Measurements from ENCODE around the gene CLSTN1.

CLSTN1 gene

DNA sequence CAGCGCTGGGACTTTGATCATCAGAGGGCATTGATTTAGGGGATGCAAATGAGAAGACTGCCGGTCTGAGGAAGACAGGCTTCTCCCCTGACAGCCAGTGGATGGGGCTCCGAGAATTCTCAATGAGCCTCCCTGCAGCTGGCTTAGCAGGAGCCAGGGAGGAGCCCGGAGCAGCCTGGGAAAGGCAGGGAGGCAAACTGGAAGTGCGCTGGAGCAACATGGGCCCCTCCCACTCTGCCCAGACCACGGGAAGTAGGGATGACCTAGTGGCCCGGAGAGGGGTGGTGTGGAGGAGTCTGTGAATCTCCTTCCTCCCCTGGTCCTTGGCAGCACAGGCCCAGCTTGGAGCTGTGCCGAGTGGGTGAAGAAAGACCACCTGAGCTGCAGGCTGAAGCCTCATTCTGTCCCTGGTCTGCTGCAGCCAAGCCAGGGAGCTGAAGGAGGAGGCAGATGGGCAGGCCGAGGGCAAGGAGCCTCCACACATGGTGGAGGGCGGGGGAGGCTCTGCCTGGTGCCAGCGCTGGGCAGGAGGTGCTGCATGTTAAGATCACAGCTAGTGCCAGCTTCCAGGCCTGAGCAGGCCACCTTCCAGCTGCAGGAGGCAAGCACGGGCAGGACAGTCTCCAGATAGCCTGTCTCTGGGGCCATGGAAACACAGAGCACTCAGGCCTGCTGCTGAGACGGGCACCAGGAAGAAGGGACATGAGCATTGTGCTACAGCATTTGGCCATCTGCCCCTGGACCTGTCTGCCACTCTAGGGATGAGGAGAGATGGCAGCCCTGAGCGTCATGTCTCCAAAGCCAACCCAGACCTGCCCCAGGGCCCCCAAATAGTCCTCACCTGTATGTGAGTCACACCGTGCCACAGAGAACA is 12.2 kb upstream of the CLSTN1 start:
- Histone ChIP-seq H3K27me3 (ENCODE audit: control insufficient read depth, insufficient read depth, low read length) (no peaks in the 10 kb centered on the region), H3K4me3 (ENCODE audit: low read length) (no peak overlapping the region), H3K9ac (ENCODE audit: low read length) (no peak overlapping the region), H3K27ac (ENCODE audit: low read depth, low read length) (peak overlapping the region; percentile 65), H3K36me3 (ENCODE audit: control insufficient read depth, insufficient read depth, low read length) (no peaks in the 10 kb centered on the region), H3K4me1 (ENCODE audit: control insufficient read depth, insufficient read depth, low read length) (peaks cover 5% of the 10 kb centered on the region)

- Histone ChIP-seq H3K36me3 (ENCODE audit: control insufficient read depth, insufficient read depth, low read length) (no peaks in the 10 kb centered on the region), H3K27ac (ENCODE audit: low read depth, low read length) (peak overlapping the region; percentile 55), H3K9ac (ENCODE audit: low read length) (no peak overlapping the region), H3K4me1 (ENCODE audit: control insufficient read depth, insufficient read depth, low read length) (peaks cover 5% of the 10 kb centered on the region), H3K4me3 (ENCODE audit: low read length) (peak overlapping the region; percentile 13), H3K27me3 (ENCODE audit: control insufficient read depth, insufficient read depth, low read length) (no peaks in the 10 kb centered on the region)
Measured at GRCh38 chr1:9835404-9835757, 11.6 kb upstream of the CLSTN1 start.

DNA sequence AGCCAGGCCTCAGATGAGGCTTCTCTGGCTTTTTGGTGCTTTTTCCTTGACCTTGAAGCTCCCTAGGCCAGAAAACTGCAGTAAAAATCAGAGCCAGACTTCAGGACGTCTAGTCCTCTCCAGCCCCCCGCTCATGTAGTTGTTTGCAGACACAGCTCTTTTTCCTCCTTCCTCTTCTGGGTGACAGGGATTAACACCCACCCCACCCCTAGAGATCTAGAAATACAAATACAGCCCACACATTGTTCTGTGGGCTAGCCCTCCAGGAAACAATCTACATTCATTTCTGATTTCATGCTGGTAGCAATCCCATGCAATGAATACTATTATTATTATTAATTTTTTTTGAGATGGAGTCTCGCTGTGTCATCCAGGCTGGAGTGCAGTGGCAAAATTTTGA is 9.9 kb upstream of the CLSTN1 start:
- Histone ChIP-seq H3K9ac (ENCODE audit: low read length) (no peak overlapping the region), H3K36me3 (ENCODE audit: control insufficient read depth, insufficient read depth, low read length) (no peaks in the 10 kb centered on the region), H3K27ac (ENCODE audit: low read depth, low read length) (no peak overlapping the region), H3K27me3 (ENCODE audit: control insufficient read depth, insufficient read depth, low read length) (no peaks in the 10 kb centered on the region), H3K4me3 (ENCODE audit: low read length) (no peak overlapping the region), H3K4me1 (ENCODE audit: control insufficient read depth, insufficient read depth, low read length) (peaks cover 5% of the 10 kb centered on the region)

GRCh38 chr1:9827558-9828185 is 3.9 kb upstream of the CLSTN1 start:
- H3K9ac ChIP-seq (ENCODE audit: low read length): no peak overlapping the region
- H3K27ac ChIP-seq (ENCODE audit: low read depth, low read length): no peak overlapping the region
- H3K4me3 ChIP-seq (ENCODE audit: low read length): no peak overlapping the region
- H3K27me3 ChIP-seq (ENCODE audit: control insufficient read depth, insufficient read depth, low read length): no peaks in the 10 kb centered on the region
- peaks cover 6% of the 10 kb centered on the region for H3K4me1 ChIP-seq (ENCODE audit: control insufficient read depth, insufficient read depth, low read length)
- H3K36me3 ChIP-seq (ENCODE audit: control insufficient read depth, insufficient read depth, low read length): no peaks in the 10 kb centered on the region

DNA sequence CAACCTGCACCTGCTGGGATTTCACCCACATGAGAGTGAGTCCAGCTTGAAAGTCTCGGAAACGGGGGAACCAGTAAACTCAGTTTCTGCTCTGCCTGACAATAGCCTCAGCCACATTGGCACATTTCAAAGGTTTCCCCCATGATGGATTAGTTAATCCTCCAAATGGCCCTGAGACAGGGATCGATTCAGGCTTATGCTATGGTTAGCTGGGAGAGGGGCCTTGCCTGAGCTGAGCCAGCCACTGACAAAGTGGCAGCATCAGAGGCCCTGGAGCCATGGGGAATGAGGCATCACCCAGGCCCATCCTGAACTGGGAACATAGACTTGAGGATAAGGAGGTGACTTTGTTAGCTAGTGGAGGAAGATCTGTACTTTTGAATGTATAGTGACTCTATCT is 2.9 kb upstream of the CLSTN1 start:
- Histone ChIP-seq H3K36me3 (ENCODE audit: control insufficient read depth, insufficient read depth, low read length) (no peaks in the 10 kb centered on the region), H3K27ac (ENCODE audit: low read depth, low read length) (no peak overlapping the region), H3K27me3 (ENCODE audit: control insufficient read depth, insufficient read depth, low read length) (no peaks in the 10 kb centered on the region), H3K4me1 (ENCODE audit: control insufficient read depth, insufficient read depth, low read length) (peaks cover 11% of the 10 kb centered on the region), H3K9ac (ENCODE audit: low read length) (no peak overlapping the region), H3K4me3 (ENCODE audit: low read length) (no peak overlapping the region)

DNA sequence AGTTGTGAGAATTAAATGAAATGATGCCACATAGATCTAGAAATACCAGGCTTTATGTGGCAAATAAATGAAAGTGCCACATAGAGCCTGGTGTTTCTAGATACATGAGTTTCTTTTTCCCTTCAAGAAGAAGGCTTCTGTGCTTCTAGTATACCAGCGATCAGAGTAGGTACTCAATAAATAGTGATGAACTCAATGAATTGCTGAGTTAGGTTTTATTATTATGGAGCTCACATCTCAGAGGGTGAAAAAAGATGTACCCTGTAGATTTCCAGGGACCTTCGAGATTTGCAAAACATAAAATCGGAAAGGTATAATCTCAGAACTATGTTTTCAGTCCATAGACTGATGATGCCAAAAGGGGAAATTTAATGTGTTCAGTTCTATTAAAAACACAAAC is 2.3 kb upstream of the CLSTN1 start:
- H3K27ac ChIP-seq (ENCODE audit: low read depth, low read length): peak overlapping the region; percentile 94
- H3K27me3 ChIP-seq (ENCODE audit: control insufficient read depth, insufficient read depth, low read length): no peaks in the 10 kb centered on the region
- H3K4me1 ChIP-seq (ENCODE audit: control insufficient read depth, insufficient read depth, low read length): peaks cover 11% of the 10 kb centered on the region
- H3K4me3 ChIP-seq (ENCODE audit: low read length): no peak overlapping the region
- no peak overlapping the region for H3K9ac ChIP-seq (ENCODE audit: low read length)
- H3K36me3 ChIP-seq (ENCODE audit: control insufficient read depth, insufficient read depth, low read length): no peaks in the 10 kb centered on the region

- Histone ChIP-seq H3K4me3 (ENCODE audit: low read length) (peak overlapping the region; percentile 78), H3K27ac (ENCODE audit: low read depth, low read length) (peak overlapping the region; percentile 94), H3K9ac (ENCODE audit: low read length) (no peak overlapping the region), H3K4me1 (ENCODE audit: control insufficient read depth, insufficient read depth, low read length) (peaks cover 11% of the 10 kb centered on the region), H3K36me3 (ENCODE audit: control insufficient read depth, insufficient read depth, low read length) (no peaks in the 10 kb centered on the region), H3K27me3 (ENCODE audit: control insufficient read depth, insufficient read depth, low read length) (no peaks in the 10 kb centered on the region)
Measured at GRCh38 chr1:9825093-9826074, 1.6 kb upstream of the CLSTN1 start.

DNA sequence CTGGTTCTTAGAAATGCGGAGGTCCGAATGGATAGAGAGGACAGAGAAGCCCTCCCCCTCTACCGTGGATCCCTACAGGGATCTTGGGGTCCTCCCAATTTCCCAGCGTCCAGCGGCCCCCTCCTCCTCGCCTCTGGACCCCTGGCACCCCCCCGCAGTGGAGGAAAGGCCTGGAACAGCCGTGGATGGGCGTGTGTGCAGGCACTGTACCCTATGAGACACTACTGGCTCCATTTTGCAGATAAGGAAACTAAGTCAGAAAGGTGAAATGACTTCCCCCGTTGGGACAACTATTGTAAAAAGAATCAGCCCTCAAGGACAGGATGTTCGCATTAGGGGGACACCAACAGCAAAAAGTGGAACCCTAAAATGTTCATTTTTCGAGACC is 931 bp upstream of the CLSTN1 start:
- no peaks in the 10 kb centered on the region for H3K36me3 ChIP-seq (ENCODE audit: control insufficient read depth, insufficient read depth, low read length)
- H3K4me1 ChIP-seq (ENCODE audit: control insufficient read depth, insufficient read depth, low read length): peaks cover 11% of the 10 kb centered on the region
- H3K27ac ChIP-seq (ENCODE audit: low read depth, low read length): peak overlapping the region; percentile 94
- H3K27me3 ChIP-seq (ENCODE audit: control insufficient read depth, insufficient read depth, low read length): no peaks in the 10 kb centered on the region
- no peak overlapping the region for H3K9ac ChIP-seq (ENCODE audit: low read length)
- peak overlapping the region; percentile 78 for H3K4me3 ChIP-seq (ENCODE audit: low read length)

GRCh38 chr1:9823693-9823942 is 147 bp downstream of the CLSTN1 start:
- H3K4me3 ChIP-seq (ENCODE audit: low read length): peak overlapping the region; percentile 77
- no peak overlapping the region for H3K9ac ChIP-seq (ENCODE audit: low read length)
- H3K27ac ChIP-seq (ENCODE audit: low read depth, low read length): peak overlapping the region; percentile 81
- H3K36me3 ChIP-seq (ENCODE audit: control insufficient read depth, insufficient read depth, low read length): no peaks in the 10 kb centered on the region
- peaks cover 11% of the 10 kb centered on the region for H3K4me1 ChIP-seq (ENCODE audit: control insufficient read depth, insufficient read depth, low read length)
- H3K27me3 ChIP-seq (ENCODE audit: control insufficient read depth, insufficient read depth, low read length): no peaks in the 10 kb centered on the region

GRCh38 chr1:9822897-9823692 is 670 bp downstream of the CLSTN1 start:
- H3K27ac ChIP-seq (ENCODE audit: low read depth, low read length): peak overlapping the region; percentile 81
- peaks cover 11% of the 10 kb centered on the region for H3K4me1 ChIP-seq (ENCODE audit: control insufficient read depth, insufficient read depth, low read length)

DNA sequence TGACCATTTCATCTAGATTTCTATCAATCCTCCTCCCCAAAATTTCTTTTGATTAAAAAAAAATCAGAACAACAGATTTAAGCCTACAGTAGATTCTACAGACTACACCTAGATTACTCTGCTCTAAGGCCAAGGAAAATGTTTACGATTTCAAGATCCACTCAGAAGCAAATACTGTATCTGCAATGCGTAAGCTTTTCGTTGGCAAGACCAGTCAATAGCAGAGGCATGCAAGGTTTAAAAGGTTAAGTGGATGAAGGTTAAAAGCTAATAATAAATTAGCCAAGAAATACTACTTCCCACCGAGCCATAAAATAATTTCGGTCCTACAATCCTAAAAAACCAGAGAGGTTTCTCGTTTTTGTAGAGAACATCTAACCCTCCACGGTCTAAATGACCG is 1.3 kb downstream of the CLSTN1 start:
- Histone ChIP-seq H3K9ac (ENCODE audit: low read length) (peak overlapping the region; percentile 46), H3K4me3 (ENCODE audit: low read length) (peak overlapping the region; percentile 77), H3K27ac (ENCODE audit: low read depth, low read length) (no peak overlapping the region), H3K4me1 (ENCODE audit: control insufficient read depth, insufficient read depth, low read length) (peaks cover 11% of the 10 kb centered on the region), H3K27me3 (ENCODE audit: control insufficient read depth, insufficient read depth, low read length) (no peaks in the 10 kb centered on the region), H3K36me3 (ENCODE audit: control insufficient read depth, insufficient read depth, low read length) (no peaks in the 10 kb centered on the region)

More at GRCh38 chr1:9822897-9823692, 670 bp downstream of the CLSTN1 start:
- Histone ChIP-seq H3K4me3 (ENCODE audit: low read length) (peak overlapping the region; percentile 77), H3K36me3 (ENCODE audit: control insufficient read depth, insufficient read depth, low read length) (no peaks in the 10 kb centered on the region), H3K27me3 (ENCODE audit: control insufficient read depth, insufficient read depth, low read length) (no peaks in the 10 kb centered on the region), H3K9ac (ENCODE audit: low read length) (peak overlapping the region; percentile 46)

- Histone ChIP-seq H3K27me3 (ENCODE audit: control insufficient read depth, insufficient read depth, low read length) (no peaks in the 10 kb centered on the region), H3K4me1 (ENCODE audit: control insufficient read depth, insufficient read depth, low read length) (peaks cover 11% of the 10 kb centered on the region), H3K4me3 (ENCODE audit: low read length) (no peak overlapping the region), H3K36me3 (ENCODE audit: control insufficient read depth, insufficient read depth, low read length) (no peaks in the 10 kb centered on the region), H3K27ac (ENCODE audit: low read depth, low read length) (no peak overlapping the region), H3K9ac (ENCODE audit: low read length) (no peak overlapping the region)
Measured at GRCh38 chr1:9821710-9822109, 2.1 kb downstream of the CLSTN1 start.
